ENCODE measurements around the gene PHAX.

Gene PHAX

GRCh38 chr5:126676195-126676624, 75.5 kb downstream of the PHAX start:
- no peaks in the 10 kb centered on the region for H3K36me3 ChIP-seq (ENCODE audit: insufficient read depth, low read length)
- H3K27me3 ChIP-seq (ENCODE audit: insufficient read depth, low read length) = no peaks in the 10 kb centered on the region
- no peaks in the 10 kb centered on the region for H3K4me1 ChIP-seq (ENCODE audit: insufficient read depth, low read length)
- no peak overlapping the region for H3K4me3 ChIP-seq (ENCODE audit: low read length)
- no peaks in the 10 kb centered on the region for H3K9me3 ChIP-seq (ENCODE audit: low read length)
- H2AFZ ChIP-seq (ENCODE audit: low read depth, low read length) = no peak overlapping the region

Data from neuron (in vitro differentiated cells).